NCI-H2227 (cell line): Measurements from ENCODE around the gene FER.

Experiments
- DNase-seq: peaks from one replicate; lab custom pipeline; 2025; ENCODE audit not compliant: unreplicated experiment; lab: John Stamatoyannopoulos, UW

The FER gene

DNA sequence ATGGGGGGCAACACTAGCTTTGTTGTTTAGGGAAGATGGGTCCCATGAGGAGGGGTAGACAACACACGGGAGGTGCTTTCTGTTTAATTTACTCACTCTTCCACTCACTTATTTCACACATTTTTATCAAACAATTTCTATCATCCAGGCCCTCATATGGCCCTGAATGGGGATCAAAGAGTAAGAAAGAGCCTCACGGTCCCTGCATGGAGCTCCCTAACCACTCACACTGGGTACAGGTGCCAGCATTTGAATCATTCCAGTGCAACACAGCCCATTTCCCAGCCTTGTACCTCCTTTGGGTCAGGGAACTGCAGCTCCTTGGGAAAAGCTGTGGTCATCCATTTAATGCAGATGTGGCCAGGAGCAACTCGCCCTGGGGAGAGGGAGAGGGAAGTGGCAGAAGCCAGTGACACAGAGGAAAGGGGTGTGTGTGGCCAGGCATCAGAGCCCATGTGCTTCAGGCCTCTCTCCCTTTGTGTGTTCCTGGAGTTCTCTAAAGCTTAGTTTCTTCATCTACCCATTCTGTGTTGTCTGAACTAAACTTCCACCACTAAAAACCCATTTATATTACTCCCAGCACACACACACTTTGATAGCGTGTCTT lies 476.7 kb downstream of the FER start:
- DNase-seq = no peak

DNA sequence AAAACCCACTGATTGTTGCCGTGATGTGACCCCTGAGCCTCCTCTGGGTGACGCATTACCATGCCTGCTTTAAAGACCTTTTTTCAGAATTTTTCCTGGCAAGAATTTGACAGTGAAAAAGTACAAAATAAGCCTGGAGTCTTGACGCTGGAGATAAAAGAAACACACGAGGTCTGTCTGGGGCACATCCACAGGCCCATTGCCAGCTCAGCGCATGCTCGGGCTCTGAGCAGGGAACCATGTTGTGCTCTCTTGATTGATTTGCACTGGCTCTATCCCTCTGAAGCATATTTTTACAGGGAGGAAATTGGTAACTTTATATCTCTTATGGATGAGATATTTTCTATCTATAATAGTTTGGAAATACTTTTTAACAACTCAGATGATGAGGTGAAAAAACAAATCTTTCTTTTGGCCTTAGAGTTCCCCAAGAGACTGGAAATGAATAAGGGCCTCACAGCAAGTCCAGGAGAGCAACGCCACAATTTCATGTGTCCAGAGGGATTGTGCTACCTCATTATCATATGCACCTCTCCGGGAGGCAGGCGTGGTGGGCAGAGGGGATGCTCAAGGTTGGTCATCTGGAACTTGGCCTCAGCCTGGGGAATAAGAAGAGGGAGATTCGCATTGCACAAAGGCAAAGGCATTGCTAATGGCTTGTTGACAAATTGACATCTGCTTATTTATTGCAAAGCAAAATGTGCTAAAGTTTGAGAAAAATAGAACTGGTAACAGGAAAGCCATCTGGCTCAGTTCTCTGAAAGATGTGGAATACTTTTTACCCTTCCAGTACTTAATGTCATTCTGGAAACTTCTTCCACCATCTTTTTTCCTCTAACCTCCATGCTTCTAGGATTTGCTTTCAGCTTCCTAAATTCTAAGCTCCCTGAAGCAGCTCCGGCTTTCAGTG lies 478.3 kb downstream of the FER start:
- DNase-seq = no peak

DNA sequence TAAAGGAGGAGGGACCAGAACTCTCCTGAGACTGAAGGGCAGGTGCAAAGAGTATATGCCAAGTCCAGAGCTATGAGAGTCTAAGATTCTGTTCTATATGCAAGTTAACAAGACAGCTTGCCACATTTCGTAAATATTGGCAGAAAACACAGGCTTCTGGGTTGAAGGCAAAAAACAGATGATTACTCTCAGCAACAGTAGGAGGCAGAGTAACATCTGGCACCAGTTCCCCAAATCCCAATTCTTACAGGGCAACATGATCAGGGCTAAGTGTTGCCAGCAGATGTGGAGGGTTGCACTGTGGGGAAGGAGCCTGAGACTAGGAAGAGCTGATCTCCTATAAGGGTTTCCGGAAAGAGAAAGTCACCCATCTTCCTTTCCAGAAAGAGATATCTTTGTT lies 482.7 kb downstream of the FER start:
- DNase-seq = no peak

DNA sequence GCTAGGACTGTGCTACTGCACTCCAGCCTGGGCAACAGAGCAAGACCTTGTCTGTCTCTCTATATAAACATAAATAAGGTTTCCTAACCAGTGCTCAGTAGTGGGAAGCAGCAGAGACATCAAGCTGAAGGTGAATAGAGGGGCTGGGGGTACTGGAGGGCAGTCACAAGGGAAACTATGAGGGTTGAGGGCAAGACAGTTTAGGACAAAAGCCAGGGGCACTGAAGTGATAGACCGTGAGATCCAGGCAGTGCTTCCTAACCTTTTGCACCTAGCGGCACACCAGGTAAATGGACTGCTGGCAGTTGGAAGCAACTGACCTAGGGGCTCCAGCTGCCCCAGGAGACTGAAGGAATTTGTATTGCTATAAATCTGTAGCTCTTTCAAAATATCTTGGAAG lies 483.6 kb downstream of the FER start:
- no peak for DNase-seq

DNA sequence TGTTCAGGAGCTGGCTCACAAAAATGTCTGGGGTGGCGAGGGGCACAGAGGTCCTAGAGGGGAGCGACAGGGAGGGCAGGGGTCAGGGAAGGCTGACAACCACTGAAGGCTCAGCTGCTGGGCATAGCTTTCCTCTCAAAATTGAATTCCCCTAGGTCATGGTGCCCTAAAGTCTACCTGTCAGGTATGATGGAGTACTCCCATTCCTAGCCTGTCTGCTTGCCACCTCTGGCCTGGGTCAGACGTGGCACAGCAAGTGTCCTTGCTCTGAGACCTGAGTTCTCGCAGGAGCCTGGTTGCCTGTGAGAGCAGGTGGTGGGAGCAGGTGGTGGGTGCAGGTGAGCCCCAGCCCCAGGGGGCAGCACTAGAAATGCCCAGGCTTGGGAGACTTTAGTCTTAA lies 486.7 kb downstream of the FER start:
- DNase-seq = no peak

DNA sequence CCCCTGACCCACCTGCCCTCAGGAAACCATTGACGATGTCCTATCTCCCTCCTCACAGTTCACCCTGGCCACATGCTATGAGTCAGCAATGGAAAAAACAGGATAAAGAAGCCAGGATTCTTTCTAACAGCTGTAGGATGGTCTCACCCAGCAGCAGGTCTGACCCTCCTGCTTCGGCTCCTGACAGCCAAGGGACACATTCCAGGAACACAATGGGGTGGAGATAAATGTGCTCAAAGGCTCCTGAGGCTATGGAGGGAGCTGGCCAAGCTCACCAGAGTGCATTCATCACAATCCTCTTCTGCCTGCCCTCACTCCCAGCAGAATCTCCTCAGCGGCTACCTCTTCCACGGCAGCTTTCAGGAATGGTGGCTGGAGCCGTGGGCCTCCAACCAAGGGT lies 491.8 kb downstream of the FER start:
- DNase-seq = no peak

DNA sequence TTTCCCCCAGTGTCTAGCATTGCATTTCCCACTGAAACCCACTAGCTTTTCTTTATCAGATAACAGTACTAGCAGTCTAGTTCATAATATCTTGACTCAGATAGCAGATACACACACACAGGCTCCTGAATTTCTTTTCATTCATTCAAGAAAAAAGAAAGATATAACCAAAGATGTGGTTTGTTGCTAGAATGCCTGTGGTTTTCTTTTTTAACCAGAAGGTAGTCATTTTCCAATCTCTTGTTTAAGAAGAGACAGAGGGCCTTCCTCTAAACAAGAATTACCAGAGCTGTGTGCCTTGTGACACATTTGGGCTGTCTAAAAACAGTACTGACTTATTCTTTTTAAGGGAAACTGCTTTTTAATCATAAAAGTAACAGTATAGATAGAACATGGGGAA lies 494.8 kb downstream of the FER start:
- no peak for DNase-seq

DNA sequence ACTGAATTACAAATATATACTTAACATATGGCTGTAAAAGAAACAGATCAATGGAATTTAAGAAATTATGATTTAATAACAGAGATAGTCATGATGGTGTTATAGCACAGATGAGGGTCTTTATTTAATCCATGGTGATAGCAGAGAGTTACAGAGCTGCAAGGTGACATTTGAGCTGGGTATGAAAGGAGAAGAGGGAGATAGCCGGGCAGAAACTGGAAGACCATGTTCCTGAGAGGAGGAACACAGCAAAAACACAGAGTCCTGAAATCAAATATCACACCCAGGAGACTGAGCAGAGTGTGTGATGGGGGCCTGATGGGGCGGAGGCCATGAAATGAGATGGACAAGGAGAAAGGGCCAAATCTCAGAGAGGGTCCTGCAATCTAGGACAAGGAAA lies 498.7 kb downstream of the FER start:
- DNase-seq = no peak
